Measurements from ENCODE around the gene CABLES2.

CABLES2 gene

GRCh38 chr20:62372042-62372993 is 34.8 kb downstream of the CABLES2 start:
- no peak for DNase-seq (ENCODE audit: low read depth)

GRCh38 chr20:62371588-62372041 is 35.5 kb downstream of the CABLES2 start:
- DNase-seq (ENCODE audit: low read depth) = no peak

- DNase-seq (ENCODE audit: low read depth) = no peak
Observed at GRCh38 chr20:62370807-62371587, 36.1 kb downstream of the CABLES2 start.

GRCh38 chr20:62370115-62370806 is 36.8 kb downstream of the CABLES2 start:
- DNase-seq (ENCODE audit: low read depth) = no peak

- no peak for DNase-seq (ENCODE audit: low read depth)
Observed at GRCh38 chr20:62369815-62370114, 37.3 kb downstream of the CABLES2 start.

- no peak for DNase-seq (ENCODE audit: low read depth)
Observed at GRCh38 chr20:62368976-62369814, 37.9 kb downstream of the CABLES2 start.

- no peak for DNase-seq (ENCODE audit: low read depth)
Observed at GRCh38 chr20:62368392-62368975, 38.6 kb downstream of the CABLES2 start.

GRCh38 chr20:62367633-62368391 is 39.3 kb downstream of the CABLES2 start:
- DNase-seq (ENCODE audit: low read depth) = no peak

- DNase-seq (ENCODE audit: low read depth) = no peak
Observed at GRCh38 chr20:62367136-62367632, 39.9 kb downstream of the CABLES2 start, which contains the start of gene LAMA5. Gene LAMA5 (minus strand): TSS chr20:62367312. CDS start chr20:62367245, 67 bp downstream.

GRCh38 chr20:62366370-62367135 is 40.5 kb downstream of the CABLES2 start:
- no peak for DNase-seq (ENCODE audit: low read depth)

- no peak for DNase-seq (ENCODE audit: low read depth)
Observed at GRCh38 chr20:62365814-62366369, 41.2 kb downstream of the CABLES2 start.

- DNase-seq (ENCODE audit: low read depth) = no peak
Observed at GRCh38 chr20:62364911-62365736, 42.0 kb downstream of the CABLES2 start.

- no peak for DNase-seq (ENCODE audit: low read depth)
Observed at GRCh38 chr20:62363920-62364851, 42.9 kb downstream of the CABLES2 start.

GRCh38 chr20:62362991-62363919 is 43.8 kb downstream of the CABLES2 start:
- DNase-seq (ENCODE audit: low read depth) = no peak

GRCh38 chr20:62362590-62362940 is 44.5 kb downstream of the CABLES2 start:
- DNase-seq (ENCODE audit: low read depth) = no peak

All from stimulated activated CD8-positive, alpha-beta memory T cell treated with anti-CD3 and anti-CD28 coated beads, Interleukin-12 subunit alpha, Interleukin-12 subunit beta, amount 100 ng/mL, for 4 hours (primary cell).